Nephron progenitor cell (in vitro differentiated cells): Measurements from ENCODE around the gene ATAD3B.
A peak's percentile ranks its signal among the peaks of the same experiment; 100 is the strongest.

Source experiments
- DNase-seq: peaks from one replicate; pipeline ENCODE4 v3.0.0; 2021
- H3K27ac Mint-ChIP-seq: 2 replicates; pipeline ENCODE4 v1.8.0; 2021; ENCODE audit warnings: mild to moderate bottlenecking, moderate library complexity, mixed read lengths
- H3K27me3 Mint-ChIP-seq: 2 replicates; pipeline ENCODE4 v1.8.0; 2021; ENCODE audit warnings: mild to moderate bottlenecking, low read depth, mixed read lengths; ENCODE audit not compliant: poor library complexity
- H3K36me3 Mint-ChIP-seq: 2 replicates; pipeline ENCODE4 v1.8.0; 2021; ENCODE audit warnings: low read depth, mixed read lengths
- H3K4me1 Mint-ChIP-seq: 2 replicates; pipeline ENCODE4 v1.8.0; 2021; ENCODE audit warnings: mixed read lengths
- H3K4me3 Mint-ChIP-seq: 2 replicates; pipeline ENCODE4 v1.8.0; 2021; ENCODE audit warnings: mild to moderate bottlenecking, moderate library complexity, mixed read lengths
- H3K9me3 Mint-ChIP-seq: 2 replicates; pipeline ENCODE4 v1.8.0; 2021; ENCODE audit warnings: mild to moderate bottlenecking, moderate library complexity, mixed read lengths
- TF ChIP-seq, protein P1 (sequence below): fragments of 200-600 bp; sonication (generic); IDR thresholded peaks from 2 replicates; pipeline ENCODE4 v1.5.0; 2021; ENCODE audit warnings: antibody characterized with exemption

The ATAD3B gene

DNA sequence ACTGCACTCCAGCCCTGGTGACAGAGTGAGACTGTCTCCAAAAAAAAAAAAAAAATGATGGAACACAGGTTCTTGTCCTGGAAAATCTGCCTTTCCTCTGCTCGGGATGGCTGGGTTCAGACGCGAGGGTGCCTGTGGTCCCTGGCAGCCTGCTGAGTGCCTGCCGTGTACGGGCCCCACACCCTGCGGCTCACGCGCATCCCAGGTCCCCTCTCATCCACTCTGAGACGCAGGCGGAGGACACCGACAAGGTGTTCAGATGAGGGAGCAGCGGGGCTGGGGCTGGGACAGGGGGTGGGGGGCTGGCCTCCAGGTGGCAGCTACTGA, 46.2 kb upstream of the ATAD3B start:
- peaks cover 58% of the 10 kb centered on the region for H3K4me1 Mint-ChIP-seq
- H3K27ac Mint-ChIP-seq = no peak overlapping the region
- TF ChIP-seq, protein P1, sequence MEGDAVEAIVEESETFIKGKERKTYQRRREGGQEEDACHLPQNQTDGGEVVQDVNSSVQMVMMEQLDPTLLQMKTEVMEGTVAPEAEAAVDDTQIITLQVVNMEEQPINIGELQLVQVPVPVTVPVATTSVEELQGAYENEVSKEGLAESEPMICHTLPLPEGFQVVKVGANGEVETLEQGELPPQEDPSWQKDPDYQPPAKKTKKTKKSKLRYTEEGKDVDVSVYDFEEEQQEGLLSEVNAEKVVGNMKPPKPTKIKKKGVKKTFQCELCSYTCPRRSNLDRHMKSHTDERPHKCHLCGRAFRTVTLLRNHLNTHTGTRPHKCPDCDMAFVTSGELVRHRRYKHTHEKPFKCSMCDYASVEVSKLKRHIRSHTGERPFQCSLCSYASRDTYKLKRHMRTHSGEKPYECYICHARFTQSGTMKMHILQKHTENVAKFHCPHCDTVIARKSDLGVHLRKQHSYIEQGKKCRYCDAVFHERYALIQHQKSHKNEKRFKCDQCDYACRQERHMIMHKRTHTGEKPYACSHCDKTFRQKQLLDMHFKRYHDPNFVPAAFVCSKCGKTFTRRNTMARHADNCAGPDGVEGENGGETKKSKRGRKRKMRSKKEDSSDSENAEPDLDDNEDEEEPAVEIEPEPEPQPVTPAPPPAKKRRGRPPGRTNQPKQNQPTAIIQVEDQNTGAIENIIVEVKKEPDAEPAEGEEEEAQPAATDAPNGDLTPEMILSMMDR = no peak
- peaks cover 3% of the 10 kb centered on the region for H3K27me3 Mint-ChIP-seq
- H3K9me3 Mint-ChIP-seq = peaks cover 5% of the 10 kb centered on the region
- H3K36me3 Mint-ChIP-seq = no peaks in the 10 kb centered on the region
- peak overlapping the region; percentile 41 for H3K4me3 Mint-ChIP-seq
- no peak for DNase-seq

DNA sequence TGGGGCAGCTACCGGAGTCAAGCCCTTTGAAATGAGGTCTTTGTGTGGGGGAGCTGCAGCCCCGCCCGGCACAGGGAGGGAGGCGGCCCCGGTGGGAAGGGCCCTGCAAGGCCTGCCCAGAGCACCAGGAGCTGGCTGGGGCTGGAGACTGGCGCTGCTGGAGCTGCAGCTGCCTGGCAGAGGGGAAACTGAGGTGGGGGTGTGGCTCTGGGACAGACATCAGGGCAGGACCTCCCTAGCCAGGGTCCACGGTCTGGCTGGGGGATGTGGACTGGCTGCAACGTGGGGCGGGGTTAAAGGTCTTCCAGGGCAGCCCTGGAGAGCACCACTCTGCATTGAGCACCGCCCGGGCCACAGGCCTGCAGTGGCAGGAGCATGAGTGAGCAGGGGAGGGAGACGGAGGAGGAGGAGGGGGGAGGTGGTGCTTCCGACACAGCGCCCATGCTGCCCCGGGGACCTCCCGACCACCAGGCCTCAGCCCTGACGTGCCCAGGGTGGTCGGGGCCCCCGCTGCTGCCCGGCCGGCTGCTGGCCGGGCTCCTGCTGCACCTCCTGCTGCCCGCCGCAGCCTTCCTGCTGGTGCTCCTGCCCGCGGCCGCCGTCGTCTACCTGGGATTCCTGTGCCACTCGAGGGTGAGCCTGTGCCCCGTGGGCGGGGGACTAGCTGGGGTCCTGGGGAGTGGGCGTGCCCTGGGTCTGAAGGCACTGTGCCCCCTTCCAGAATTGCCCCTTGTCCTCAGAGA, 45.6 kb upstream of the ATAD3B start:
- TF ChIP-seq, protein P1 = no peak
- Mint-ChIP-seq H3K27ac (no peak overlapping the region), H3K9me3 (peaks cover 5% of the 10 kb centered on the region), H3K27me3 (peaks cover 3% of the 10 kb centered on the region), H3K36me3 (no peaks in the 10 kb centered on the region), H3K4me1 (peaks cover 60% of the 10 kb centered on the region), H3K4me3 (peak overlapping the region; percentile 52)
- DNase-seq = peak; percentile 38

- H3K4me3 Mint-ChIP-seq = peak overlapping the region; percentile 52
- no peak for DNase-seq
Observed at GRCh38 chr1:1426496-1427105, 45.0 kb upstream of the ATAD3B start.

DNA sequence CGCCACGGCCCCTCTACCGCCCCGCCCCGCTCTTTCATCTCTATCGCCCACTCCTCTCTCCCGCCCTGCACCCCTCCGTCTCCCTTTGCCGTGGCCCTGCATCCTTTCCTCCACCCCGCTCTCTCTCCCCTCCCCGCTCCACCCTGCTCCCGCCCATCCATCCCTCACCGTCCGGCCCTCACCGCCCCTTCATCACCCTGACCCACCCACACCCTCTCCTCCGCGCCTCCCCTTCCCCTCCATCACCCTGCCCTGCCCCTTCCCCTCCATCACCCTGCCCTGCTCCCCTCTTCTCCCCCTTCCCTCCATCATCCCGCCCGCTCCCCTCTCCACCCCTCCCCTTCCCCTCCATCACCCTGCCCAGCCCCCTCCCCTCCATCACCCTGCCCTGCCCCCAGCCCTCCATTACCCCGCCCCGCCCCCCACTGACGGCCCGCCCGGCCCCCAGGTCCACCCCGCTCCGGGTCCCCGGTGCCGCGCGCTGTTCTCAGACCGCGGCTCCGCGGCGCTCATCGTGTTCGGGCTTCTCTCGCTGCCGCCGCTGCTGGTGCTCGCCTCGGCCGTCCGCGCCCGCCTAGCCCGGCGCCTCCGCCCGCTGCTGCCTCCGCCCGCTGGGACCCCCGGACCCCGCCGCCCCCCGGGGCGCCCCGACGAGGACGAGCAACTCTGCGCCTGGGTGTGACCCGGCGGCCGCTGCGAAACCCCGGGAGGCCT, 44.3 kb upstream of the ATAD3B start:
- Mint-ChIP-seq H3K27me3 (peaks cover 3% of the 10 kb centered on the region), H3K36me3 (no peaks in the 10 kb centered on the region), H3K4me1 (peaks cover 63% of the 10 kb centered on the region), H3K9me3 (peaks cover 5% of the 10 kb centered on the region), H3K4me3 (peak overlapping the region; percentile 23), H3K27ac (no peak overlapping the region)
- DNase-seq = peak; percentile 75
- TF ChIP-seq, protein P1 = no peak

More at GRCh38 chr1:1426496-1427105, 45.0 kb upstream of the ATAD3B start:
- Mint-ChIP-seq H3K4me1 (peaks cover 61% of the 10 kb centered on the region), H3K9me3 (peaks cover 5% of the 10 kb centered on the region), H3K36me3 (no peaks in the 10 kb centered on the region), H3K27me3 (peaks cover 3% of the 10 kb centered on the region), H3K27ac (no peak overlapping the region)
- TF ChIP-seq, protein P1 = no peak

GRCh38 chr1:1427820-1428148, 43.8 kb upstream of the ATAD3B start:
- TF ChIP-seq, protein P1 = no peak
- Mint-ChIP-seq H3K36me3 (no peaks in the 10 kb centered on the region), H3K4me1 (peaks cover 63% of the 10 kb centered on the region), H3K27ac (no peak overlapping the region), H3K27me3 (peaks cover 3% of the 10 kb centered on the region), H3K4me3 (no peak overlapping the region), H3K9me3 (peaks cover 5% of the 10 kb centered on the region)
- DNase-seq = no peak
